Subcutaneous adipose tissue (tissue), 4 donors: ENCODE measurements around the gene SART1. TPM values are rescaled to one million over a fixed set of nuclear protein-coding genes. Genes with fewer than 3 reads are reported as not detected.

Source experiments
- CTCF ChIP-seq: fragments of 450-650 bp; IDR thresholded peaks from one replicate; pipeline ENCODE4 v1.5.1; 2016; ENCODE audit warnings: low read depth, mild to moderate bottlenecking, control low read depth, antibody characterized with exemption, moderate library complexity
- total RNA-seq, 4 donors: library from RNA; depleted of rRNA; stranded (reverse); fragments of >200 nt; gene quantifications; one replicate each; pipeline ENCODE4 v1.1.0, GENCODE V29; 2016

The SART1 gene
- total RNA-seq: 10 to 100 TPM; 33.7 to 69.9 (median 41.8) TPM

GRCh38 chr11:65961267-65962140 is at the start of gene SART1:
SART1 (plus strand) TSS chr11:65961734; CDS start chr11:65961781, 47 bp downstream.
- no peak for TF ChIP-seq CTCF

- no peak for TF ChIP-seq CTCF
Observed at GRCh38 chr11:65912845-65913244, 48.7 kb upstream of the SART1 start.

DNA sequence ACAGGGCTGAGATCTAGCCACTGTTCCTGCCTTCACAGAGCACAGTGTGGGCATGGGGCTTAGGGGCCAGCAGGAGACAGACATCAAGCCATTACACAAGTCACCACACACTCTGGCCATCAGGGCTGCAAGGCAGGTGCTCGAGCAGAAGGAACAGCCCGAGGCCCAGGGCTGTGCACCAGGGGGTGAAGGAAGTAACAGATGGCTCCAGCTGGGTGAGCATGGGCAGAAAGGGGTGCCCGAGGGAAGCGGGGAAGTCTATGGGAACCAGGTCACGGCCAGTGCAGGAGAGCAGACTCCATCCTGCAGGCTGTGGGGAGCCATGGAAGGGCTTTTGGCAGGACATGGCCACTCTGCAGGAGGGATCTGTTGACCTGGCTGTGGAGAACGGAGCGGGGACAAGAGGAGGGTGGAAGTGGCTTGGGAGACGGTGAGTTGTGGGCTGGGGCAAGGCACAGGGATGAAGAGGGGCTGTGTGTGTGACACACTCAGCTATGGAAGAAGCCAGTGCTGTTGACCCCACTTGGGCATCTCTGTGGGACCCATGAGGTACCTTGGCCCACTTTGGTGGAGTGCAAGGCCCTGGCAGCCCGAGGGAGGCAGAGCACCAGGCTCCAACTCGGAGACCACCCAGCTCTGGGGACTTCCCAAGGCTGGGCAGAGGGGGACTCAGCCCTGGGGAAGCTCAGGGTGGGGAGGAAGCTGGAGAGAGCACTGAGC is 46.3 kb upstream of the SART1 start:
- TF ChIP-seq CTCF: no peak

- TF ChIP-seq CTCF: no peak
Observed at GRCh38 chr11:65915821-65916251, 45.7 kb upstream of the SART1 start.

GRCh38 chr11:65916391-65916790 is 45.1 kb upstream of the SART1 start:
- TF ChIP-seq CTCF: no peak

GRCh38 chr11:65917077-65917433 is 44.5 kb upstream of the SART1 start:
- TF ChIP-seq CTCF: no peak
